NCI-H1694 (cell line): ENCODE results near the gene SPRED3.
A peak's percentile ranks its signal among the peaks of the same experiment; 100 is the strongest.
"Not testable (repeated sequence)": the region's sequence is repeated elsewhere in the genome, so short reads cannot be mapped to it uniquely, and the experiment has no call there.

ENCODE experiments used
- DNase-seq: peaks from one replicate; lab custom pipeline; 2025; lab: John Stamatoyannopoulos, UW

The SPRED3 gene

DNA sequence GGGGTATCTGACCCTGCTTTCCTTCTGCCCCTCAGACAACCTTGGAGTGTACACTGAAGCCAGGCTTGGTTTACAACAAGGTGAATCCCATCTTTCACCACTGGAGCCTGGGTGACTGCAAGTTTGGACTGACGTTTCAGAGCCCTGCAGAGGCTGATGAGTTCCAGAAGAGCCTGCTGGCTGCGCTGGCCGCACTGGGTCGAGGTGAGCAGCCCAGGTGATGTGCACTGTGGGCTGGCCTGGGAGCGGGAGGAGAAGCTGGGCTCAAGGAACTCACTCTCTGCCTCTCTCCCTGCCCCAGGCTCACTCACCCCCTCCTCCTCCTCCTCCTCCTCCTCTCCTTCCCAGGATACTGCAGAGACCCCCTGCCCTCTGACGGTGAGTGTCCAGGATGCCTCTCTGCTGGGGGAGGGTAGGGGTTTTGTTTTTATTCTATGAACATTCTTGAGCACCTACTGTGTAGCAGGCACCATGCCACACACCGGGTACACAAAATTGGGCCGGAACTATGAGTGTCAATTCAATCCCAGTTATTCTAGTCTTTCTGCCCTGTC is 3.5 kb downstream of the SPRED3 start:
- no peak for DNase-seq

- DNase-seq, result no peak
These were observed 4.3 kb downstream of the SPRED3 start for GRCh38 chr19:38392707-38393308.

- DNase-seq, result no peak
These were observed 6.0 kb downstream of the SPRED3 start for GRCh38 chr19:38394488-38394887.

GRCh38 chr19:38395381-38396114 is 7.1 kb downstream of the SPRED3 start:
- no peak for DNase-seq

- no peak for DNase-seq
These were observed 10.6 kb downstream of the SPRED3 start for GRCh38 chr19:38399081-38399480.

DNA sequence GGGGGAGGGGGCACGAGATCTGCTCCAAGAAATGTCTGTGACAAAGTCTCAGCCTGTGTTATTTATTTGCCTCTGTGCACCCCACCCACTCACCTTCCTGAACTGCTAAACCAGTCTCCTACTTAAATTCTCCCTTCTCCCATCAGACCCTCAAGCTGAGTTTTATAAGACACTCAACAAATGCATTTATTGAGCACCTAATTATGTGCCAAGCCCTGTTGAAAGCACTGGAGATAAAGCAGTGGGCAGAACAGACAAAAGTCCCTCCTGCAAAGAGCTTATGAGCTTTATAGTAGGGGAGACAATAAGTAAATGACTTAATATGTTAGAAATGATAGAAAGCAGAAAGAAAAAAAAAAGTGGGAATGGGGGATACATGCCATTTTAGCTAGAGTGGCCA is 11.0 kb downstream of the SPRED3 start:
- no peak for DNase-seq

- DNase-seq, result no peak
These were observed 11.9 kb downstream of the SPRED3 start for GRCh38 chr19:38400361-38400760.

- DNase-seq, result no peak
These were observed 12.7 kb downstream of the SPRED3 start for GRCh38 chr19:38401148-38401547.

GRCh38 chr19:38402623-38402966 is 14.1 kb downstream of the SPRED3 start:
- DNase-seq, result no peak

DNA sequence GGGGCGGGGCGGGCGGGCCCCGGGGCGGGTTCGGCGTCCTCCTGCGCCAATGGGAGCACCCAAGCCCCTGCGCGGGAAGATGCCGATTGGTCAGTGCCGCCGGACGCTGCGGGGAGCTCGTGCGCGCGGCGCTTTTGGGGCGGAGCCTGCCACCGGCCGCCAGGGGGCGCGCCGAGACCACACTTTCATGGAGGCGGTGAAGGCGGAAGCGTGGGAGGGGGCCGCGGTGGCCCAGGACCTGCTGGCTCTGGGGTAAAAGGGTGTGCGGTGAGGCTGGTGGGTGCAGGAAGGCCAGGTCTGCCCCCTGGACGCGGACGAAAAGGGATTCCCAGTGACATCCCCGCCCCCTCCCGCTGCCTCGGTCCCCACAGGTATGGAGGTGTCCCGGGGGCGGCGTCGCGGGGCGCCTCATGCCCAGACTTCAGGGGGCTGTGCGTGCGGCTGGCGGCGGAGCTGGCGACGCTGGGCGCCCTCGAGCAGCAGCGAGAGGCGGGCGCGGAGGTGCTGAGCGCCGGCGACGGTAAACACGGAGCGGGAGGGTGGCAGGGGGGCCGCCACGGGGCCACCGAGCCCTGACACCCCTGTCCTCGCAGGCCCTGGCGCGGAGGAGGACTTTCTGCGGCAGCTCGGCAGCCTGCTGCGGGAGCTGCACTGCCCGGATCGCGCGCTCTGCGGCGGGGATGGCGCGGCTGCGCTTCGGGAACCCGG is 14.6 kb downstream of the SPRED3 start, which contains the start of gene FAM98C:
FAM98C (plus strand) TSS at position 127 of the 708 bp plus-strand sequence; CDS start at position 188, 61 bp downstream.
- DNase-seq, result peak; percentile 96

- no peak for DNase-seq
These were observed 16.4 kb downstream of the SPRED3 start for GRCh38 chr19:38404858-38405257.

- DNase-seq, result no peak
These were observed 16.8 kb downstream of the SPRED3 start for GRCh38 chr19:38405276-38405675.

DNA sequence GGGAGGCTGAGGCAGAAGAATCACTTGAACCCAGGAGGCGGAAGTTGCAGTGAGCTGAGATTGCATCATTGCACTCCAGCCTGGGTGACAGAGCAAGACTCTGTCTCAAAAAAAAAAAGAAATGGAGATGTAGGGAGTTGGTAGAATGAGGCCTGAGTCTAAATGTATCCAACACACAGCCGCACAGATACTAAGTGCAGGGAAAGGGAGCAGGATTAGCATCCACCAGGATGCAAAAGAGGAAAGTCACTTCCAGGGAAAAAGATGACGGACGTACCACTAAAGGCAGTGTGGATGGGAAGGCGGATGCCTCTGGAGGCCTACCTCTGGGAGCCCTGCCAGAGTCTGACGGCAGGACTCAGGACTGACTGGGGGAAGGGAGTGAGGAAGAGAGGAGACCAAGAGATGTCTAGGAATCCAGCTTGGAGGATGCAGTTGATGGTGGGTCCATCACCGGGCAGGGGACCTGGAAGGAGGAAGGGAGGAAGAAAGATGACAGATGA is 21.2 kb downstream of the SPRED3 start:
- DNase-seq, result no peak

- DNase-seq, result not testable (repeated sequence)
These were observed 21.9 kb downstream of the SPRED3 start for GRCh38 chr19:38410407-38410806.

DNA sequence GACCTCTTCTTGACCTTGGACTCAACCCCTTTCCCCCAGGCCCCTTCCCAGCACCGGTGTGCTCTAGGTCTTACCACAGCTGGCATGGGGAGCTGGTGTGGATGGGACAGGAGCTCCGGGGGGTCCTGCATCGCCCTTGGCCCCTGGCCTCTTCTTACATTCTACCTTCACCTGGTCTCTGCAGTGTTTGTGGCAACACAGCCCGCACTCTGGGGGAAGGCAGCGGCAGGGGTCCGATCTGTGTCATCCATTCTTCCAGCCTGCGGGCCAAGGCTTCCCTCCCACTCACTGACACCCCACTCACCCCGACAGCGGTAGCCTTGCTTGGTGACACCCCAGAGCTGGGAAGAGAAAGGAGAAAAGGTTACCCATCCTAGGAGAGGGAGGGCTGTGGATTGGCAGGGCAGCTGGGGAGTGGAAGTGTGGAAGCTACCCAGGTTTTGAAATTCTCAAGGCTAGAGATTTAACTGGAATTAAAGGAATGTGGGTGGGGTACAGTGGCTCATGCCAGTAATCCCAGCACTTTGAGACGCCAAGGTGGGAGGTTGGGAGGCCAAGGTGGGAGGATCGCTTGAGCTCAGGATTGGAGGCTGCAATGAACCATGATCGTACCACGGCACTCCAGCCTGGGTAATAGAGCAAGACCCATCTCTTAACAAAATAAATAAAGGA is 22.7 kb downstream of the SPRED3 start:
- no peak for DNase-seq

DNA sequence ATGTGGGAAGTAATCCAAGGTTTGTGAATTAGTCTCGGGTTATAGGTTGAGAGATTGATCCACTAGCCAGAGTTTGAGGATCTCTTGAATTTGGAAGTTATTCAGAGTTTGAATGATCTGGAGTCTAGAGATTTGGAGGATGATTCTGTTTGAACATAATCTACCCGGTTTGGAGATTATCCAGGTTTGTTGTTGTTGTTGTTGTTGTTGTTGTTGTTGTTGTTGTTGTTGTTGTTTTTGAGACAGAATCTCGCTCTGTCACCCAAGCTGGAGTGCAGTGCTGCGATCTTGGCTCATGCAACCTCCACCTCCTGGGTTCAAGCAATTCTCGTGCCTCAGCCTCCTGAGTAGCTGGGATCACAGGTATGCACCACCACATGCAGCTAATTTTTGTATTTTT is 23.4 kb downstream of the SPRED3 start:
- DNase-seq, result not testable (repeated sequence)

DNA sequence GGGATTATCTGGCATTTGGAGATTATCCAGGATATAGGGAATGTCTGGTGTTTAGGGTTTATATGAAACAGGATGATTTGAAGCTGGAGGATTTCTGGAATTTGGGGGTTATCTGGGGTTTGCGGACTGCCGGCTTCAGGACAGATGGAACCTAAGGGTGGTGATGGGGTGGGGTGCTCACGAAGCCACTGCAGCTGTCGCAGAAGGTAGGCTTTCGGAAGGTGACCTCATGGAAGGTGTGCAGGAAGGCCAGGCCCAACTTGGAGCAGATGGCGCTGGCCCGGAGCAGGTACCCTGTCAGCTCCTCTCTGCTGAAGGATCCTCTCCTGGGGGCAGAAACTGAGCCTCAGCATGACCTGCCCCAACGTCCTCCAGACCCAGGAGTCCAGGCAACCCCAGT is 24.0 kb downstream of the SPRED3 start:
- no peak for DNase-seq

DNA sequence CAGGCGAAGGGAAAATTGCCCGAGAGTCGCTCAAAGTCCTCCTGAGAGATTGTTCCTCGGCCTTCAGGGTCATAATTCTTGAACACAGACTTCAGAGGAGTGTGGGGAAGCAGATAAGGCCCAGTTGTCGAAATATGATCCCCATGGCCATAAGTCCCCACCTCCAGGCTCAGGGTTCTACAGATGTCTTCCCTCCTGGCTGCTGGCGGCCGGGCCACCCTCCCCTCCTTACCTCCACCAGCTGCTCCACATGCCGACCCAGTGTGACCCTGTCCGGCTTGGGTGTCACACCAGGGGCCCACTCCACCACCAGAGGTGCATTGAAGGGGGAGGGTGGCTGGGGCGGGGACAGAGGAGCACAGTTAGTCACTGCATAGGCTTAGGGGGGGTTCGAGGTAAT is 24.5 kb downstream of the SPRED3 start:
- DNase-seq, result no peak

- no peak for DNase-seq
These were observed 24.9 kb downstream of the SPRED3 start for GRCh38 chr19:38413416-38413815.

- DNase-seq, result no peak
These were observed 28.6 kb downstream of the SPRED3 start for GRCh38 chr19:38417146-38417543.

GRCh38 chr19:38417544-38418506 is 29.3 kb downstream of the SPRED3 start:
- no peak for DNase-seq
